ENCODE results near the gene GLT8D1. TPM values are rescaled to one million over a fixed set of nuclear protein-coding genes. Genes with fewer than 3 reads are reported as not detected.
A peak's percentile ranks its signal among the peaks of the same experiment; 100 is the strongest.
"Not testable (repeated sequence)": the region's sequence is repeated elsewhere in the genome, so short reads cannot be mapped to it uniquely, and the experiment has no call there.

Gene GLT8D1
- 55.3 and 79.9 TPM in 2 replicates for total RNA-seq (2014; rRNA removed; shearing (Covaris generic))

DNA sequence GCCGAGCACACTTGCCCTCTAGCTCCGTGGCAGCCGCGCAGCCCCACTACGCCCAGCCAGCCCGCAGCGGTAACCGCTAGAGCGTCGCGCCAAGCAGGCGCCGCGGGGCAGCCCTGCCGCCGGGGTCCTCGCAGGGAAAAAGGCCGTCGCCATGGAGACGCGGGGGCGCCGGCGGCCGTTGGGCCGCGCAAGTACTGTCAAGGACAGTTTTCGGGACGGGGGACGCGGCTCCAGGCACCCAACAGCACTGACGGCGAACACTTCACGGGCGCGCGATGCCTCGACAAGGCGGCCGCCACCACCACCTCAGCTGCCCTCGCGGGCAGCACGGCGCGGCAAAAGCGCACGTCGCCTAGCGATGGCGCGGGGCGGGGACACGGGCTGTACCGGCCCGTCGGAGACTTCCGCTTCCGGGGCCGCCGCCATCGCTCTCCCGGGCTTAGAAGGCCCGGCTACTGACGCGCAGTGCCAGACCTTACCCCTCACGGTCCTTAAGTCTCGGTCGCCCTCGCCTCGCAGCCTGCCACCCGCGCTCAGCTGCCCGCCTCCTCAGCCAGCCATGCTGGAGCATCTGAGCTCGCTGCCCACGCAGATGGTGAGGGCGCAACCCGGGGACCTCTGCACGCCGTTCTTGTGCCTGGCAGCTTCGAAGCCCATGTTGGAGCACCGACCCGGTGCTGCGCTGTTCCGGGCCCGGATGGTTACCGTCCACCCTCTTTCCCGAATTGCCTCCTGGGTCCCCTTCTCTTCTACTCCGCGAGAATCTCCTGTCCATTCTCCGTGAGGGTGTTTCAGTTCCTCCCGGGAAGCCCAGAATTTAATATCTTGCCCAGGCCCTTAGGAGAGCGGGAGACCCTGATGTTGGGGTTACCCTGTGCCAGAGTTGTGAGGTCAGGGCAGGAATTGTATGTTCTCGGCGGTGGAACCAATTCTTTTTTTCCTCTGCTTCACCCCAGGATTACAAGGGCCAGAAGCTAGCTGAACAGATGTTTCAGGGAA lies at the start of gene GLT8D1, which contains the start of gene SPCS1:
TSS of gene GLT8D1 (minus strand) at position 104 of the 999 bp plus-strand sequence. CDS start 5,331 bp downstream, outside the sequence.
TSS of gene SPCS1 (plus strand) at position 419 of the 999 bp plus-strand sequence. CDS start at position 560, 141 bp downstream.
- DNase-seq (ENCODE audit: low read depth) = peak; percentile 78

- no peak for DNase-seq (ENCODE audit: low read depth)
Measured at GRCh38 chr3:52754373-52754772, 48.8 kb upstream of the GLT8D1 start.

DNA sequence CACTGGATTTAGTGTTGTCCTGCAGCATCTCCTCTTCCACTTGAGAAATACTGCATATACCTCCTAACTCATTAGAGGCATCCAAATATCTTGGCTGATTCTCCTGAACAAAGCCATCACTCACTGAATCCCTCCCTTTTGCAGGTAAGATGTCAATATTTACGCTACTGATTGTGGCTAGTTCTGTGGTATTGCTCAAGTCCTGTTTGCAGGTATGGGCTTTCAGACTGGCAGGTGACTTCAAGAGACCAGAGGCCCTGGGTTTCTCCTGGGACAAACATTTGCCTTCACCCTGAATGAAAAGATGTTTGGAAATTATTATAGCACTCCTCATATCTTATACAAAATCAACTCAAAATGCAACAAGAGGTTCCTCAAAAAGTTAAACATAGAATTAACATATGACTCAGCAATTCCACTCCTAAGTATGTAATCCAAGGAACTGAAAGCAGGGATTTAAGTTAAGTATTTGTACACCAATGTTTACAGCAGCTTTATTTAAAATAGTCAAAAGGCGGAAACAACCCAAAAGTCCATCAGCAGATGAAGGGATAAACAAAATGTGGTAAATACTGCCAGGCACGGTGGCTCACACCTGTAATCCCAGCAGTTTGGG lies 46.6 kb upstream of the GLT8D1 start:
- DNase-seq (ENCODE audit: low read depth) = no peak

DNA sequence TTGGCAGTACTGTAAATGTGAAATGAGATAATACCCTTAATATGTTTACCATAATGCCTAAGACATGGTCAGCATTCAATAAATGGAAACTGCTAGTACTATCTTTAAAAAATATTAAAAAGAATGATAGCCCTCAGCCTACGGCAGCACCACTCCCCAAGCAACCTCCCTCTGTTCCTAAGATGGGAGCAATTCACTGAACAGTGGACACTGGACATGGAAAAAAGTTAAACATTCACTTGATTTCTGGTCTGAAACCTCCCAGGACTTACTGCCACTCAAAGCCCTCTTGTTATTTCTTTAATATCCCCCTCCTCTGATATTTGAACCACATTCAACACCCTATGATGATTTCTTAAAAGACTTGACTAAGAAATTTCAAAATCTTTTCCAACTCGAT lies 38.1 kb upstream of the GLT8D1 start:
- no peak for DNase-seq (ENCODE audit: low read depth)

GRCh38 chr3:52743152-52743551 lies 37.6 kb upstream of the GLT8D1 start:
- DNase-seq (ENCODE audit: low read depth) = no peak

DNA sequence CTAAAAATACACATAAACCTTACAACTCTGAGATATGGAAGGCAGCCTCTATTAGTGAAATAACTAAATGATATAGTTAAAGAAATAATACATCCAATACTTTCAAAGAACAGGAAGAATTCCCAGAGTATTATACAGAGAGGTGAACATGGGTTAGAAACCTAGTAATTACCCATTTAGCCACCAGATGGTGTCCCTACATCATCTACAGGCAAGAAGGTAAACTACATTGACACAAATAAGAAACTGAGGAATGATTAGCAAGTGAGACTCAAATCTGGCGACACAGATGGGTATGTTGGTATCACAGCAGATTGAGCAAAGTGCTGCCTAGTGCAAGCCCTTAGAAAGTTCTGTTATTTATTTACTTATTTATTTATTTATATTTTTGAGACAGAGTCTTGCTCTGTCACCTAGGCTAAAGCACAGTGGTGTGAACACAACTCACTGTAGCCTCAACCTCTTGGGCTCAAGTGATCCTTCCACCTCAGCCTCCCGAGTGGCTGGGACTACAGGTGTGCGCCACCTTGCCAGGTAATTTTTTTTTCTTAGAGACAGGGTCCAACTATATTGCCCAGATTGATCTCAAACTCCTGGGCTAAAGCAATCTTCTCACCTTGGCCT lies 36.9 kb upstream of the GLT8D1 start:
- DNase-seq (ENCODE audit: low read depth) = peak; percentile 26

GRCh38 chr3:52739730-52740129 lies 34.1 kb upstream of the GLT8D1 start:
- no peak for DNase-seq (ENCODE audit: low read depth)

- DNase-seq (ENCODE audit: low read depth) = no peak
Measured at GRCh38 chr3:52733256-52733891, 27.8 kb upstream of the GLT8D1 start.

DNA sequence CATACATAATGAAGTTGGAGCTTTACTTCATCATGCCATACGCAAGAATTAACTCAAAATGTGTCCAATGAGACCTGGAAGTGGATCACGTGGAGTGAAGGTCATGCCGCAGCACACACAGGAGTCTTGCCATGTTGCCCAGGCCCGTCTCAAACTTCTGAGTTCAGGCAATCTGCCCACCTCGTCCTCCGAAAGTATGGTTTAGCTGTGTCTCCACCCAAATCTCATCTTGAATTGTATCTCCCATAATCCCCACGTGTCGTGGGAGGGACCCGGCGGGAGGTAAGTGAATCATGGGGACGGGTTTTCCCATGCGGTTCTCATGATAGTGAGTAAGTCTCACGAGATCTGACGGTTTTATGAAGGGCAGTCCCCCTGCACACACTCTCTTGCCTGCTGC lies 26.0 kb upstream of the GLT8D1 start:
- DNase-seq (ENCODE audit: low read depth) = no peak

DNA sequence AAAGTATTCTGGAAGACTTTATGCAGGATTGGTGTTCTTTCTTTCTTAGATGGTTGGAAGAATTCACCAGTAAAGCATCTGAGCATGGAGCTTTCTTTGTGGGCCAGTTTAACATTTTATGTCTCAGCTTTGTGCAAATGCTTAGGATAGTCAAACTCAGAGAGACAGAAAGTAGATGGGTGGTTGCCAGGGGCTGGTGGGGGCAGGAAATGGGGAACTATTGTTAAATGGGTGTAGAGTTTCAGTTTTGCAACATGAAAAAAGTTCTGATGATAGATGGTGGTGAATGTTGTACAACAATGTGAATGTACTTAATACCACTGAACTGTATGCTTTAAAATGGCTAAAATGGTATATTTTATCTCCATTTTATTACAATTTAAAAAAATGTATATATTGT lies 25.1 kb upstream of the GLT8D1 start:
- DNase-seq (ENCODE audit: low read depth) = no peak

DNA sequence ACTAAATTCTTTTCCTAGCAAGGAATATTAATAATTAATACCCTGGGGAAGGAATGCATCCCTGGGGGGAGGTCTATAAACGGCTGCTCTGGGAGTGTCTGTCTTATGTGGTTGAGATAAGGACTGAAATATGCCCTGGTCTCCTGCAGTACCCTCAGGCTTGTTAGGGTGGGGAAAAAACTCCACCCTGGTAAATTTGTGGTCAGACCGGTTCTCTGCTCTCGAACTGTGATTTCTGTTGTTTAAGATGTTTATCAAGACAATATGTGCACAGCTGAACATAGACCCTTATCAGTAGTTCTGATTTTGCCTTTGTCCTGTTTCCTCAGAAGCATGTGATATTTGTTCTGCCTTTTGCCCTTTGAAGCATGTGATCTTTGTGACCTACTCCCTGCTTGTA lies 23.2 kb upstream of the GLT8D1 start:
- not testable (repeated sequence) for DNase-seq (ENCODE audit: low read depth)

- DNase-seq (ENCODE audit: low read depth) = no peak
Measured at GRCh38 chr3:52724511-52724910, 18.9 kb upstream of the GLT8D1 start.

DNA sequence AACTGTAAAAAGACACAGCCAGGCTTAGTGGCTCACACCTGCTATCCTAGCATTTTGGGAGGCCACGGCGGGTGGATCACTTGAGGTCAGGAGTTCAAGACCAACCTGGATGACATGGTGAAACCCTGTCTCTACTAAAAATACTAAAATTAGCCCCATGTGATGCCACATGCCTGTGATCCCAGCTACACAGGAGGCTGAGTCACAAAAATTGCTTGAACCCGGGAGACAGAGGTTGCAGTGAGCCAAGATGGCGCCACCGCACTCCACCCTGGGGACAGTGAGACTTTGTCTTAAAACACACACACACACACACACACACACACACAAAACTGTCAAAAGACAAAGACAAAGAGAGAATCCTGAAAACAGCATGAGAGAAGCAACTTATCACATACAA lies 18.3 kb upstream of the GLT8D1 start:
- DNase-seq (ENCODE audit: low read depth) = no peak

DNA sequence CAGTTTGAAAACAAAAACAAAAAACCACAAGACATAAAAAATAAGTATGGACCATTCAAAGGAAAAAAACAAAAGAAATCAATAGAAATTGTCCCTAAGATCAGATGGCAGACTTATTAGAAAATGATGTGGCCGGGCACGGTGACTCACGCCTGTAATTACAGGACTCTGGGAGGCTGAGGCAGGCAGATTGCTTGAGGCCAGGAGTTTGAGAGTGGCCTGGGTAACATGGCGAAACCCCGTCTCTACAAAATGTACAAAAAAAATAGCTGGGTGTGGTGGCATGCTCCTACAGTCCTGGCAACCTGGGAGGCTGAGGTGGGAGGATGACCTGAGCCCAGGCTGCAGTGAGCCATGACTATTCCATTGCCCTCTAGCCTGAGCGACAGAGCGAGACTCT lies 16.9 kb upstream of the GLT8D1 start:
- peak; percentile 26 for DNase-seq (ENCODE audit: low read depth)

DNA sequence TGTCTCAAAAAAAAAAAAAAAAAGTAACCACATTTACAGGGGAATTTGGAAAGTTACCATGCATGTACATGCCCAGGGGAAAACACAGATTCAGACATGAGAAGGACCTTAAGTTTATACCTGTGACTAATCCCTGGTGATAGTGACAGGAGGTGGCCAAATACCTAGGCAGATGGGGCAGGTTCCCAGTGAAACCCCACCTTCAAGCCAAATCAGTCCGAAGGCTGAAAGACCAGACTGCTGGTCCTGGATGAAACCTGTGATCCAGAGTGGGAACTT lies 16.1 kb upstream of the GLT8D1 start:
- no peak for DNase-seq (ENCODE audit: low read depth)

GRCh38 chr3:52721002-52721729 lies 15.6 kb upstream of the GLT8D1 start:
- no peak for DNase-seq (ENCODE audit: low read depth)

DNA sequence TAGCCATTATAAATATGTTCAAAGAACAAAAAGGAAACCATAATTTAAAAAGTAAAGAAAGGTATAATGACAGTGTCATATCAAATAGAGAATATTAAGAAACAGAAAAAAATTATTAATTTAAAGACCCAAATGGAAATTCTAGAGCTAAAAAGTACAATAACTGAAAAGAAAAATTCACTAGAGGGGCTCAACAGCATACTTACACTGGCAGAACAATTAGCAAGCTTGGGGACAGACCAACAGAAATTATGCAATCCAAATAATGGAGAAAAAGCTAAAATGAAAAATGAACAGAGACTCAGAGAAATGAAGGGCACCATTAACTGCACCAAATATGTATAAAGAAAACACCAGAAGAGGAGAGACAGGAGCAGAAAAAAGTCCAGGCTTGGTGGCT lies 14.0 kb upstream of the GLT8D1 start:
- DNase-seq (ENCODE audit: low read depth) = no peak

GRCh38 chr3:52715714-52716305 lies 10.2 kb upstream of the GLT8D1 start:
- no peak for DNase-seq (ENCODE audit: low read depth)

DNA sequence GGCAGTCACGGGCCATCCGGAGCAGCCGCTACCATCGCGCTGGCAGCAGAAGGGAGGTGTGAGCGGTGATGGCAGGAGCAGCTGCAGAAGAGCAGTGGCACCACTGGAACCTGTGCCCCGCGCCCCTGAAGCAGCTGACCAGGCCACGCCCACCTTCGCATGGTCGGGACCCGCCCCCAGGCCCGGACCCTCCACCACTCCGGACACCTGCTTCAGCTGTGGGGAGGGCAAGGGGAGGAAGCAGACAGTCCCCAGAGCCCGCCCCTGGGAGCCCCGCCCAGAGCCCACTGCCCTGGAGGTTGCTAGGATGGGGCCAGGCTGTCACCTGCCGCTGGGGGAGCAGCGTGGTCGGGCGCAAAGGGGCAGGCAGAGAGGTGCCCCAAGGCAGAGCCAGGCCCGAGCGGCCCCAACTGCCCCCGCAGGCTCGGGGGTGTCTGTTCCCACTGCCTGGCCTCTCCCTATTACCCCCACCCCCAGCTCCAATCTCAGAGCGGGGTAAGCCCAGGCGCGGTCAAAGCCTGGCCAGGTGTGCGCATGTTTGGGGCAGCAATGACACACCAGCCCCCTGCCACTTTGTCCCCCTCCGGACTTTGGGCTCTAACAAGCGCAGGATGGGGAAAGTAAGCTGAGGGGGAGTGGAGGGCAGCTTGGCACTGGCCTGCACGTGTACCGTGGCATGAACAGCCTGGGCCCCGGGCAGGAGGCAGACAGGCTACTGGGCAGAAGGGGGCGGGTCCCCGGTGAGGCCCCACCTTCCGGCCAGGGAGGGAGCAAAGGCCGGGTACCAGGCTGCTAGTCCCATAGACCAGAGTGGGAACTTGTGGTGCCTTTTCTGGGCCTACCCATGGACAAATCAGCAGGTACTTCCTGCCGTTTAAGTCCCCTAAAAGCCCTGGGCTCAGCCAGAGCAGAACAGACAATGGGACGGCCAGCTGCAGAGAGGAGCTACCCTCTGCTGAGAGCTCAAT lies 9.0 kb upstream of the GLT8D1 start:
- DNase-seq (ENCODE audit: low read depth) = no peak
